NCI-H2196 (cell line): ENCODE data around the gene PSME1.

Experiments
- DNase-seq: peaks from one replicate; lab custom pipeline; 2025; ENCODE audit not compliant: unreplicated experiment; lab: John Stamatoyannopoulos, UW

PSME1 gene

GRCh38 chr14:24171422-24172260 lies 35.6 kb downstream of the PSME1 start, which contains the start of gene REC8:
TSS of gene REC8 (plus strand) at chr14:24172080. CDS start at chr14:24172553, 473 bp downstream.
- no peak for DNase-seq

GRCh38 chr14:24172261-24172860 lies 36.4 kb downstream of the PSME1 start:
- DNase-seq: no peak

- no peak for DNase-seq
These were observed 36.9 kb downstream of the PSME1 start for GRCh38 chr14:24172871-24173281.

GRCh38 chr14:24176599-24176998 lies 40.6 kb downstream of the PSME1 start:
- DNase-seq: no peak

GRCh38 chr14:24177041-24177825 lies 41.2 kb downstream of the PSME1 start:
- DNase-seq: no peak

- no peak for DNase-seq
These were observed 41.9 kb downstream of the PSME1 start for GRCh38 chr14:24177891-24178290.

- no peak for DNase-seq
These were observed 42.6 kb downstream of the PSME1 start for GRCh38 chr14:24178399-24179178.

- no peak for DNase-seq
These were observed 43.4 kb downstream of the PSME1 start for GRCh38 chr14:24179294-24179960.

GRCh38 chr14:24179961-24180796 lies 44.2 kb downstream of the PSME1 start:
- DNase-seq: peak; percentile 71

GRCh38 chr14:24181371-24182077 lies 45.5 kb downstream of the PSME1 start:
- no peak for DNase-seq

- no peak for DNase-seq
These were observed 46.3 kb downstream of the PSME1 start for GRCh38 chr14:24182110-24182882.

- no peak for DNase-seq
These were observed 47.1 kb downstream of the PSME1 start for GRCh38 chr14:24183014-24183481.

GRCh38 chr14:24184104-24184970 lies 48.3 kb downstream of the PSME1 start:
- no peak for DNase-seq

- no peak for DNase-seq
These were observed 49.0 kb downstream of the PSME1 start for GRCh38 chr14:24185026-24185425.

- no peak for DNase-seq
These were observed 49.7 kb downstream of the PSME1 start for GRCh38 chr14:24185741-24186140.

- DNase-seq: no peak
These were observed 51.0 kb downstream of the PSME1 start for GRCh38 chr14:24186831-24187538.
